H9 (cell line): ENCODE data around the gene CAMK2B. TPM values are rescaled to one million over a fixed set of nuclear protein-coding genes. Genes with fewer than 3 reads are reported as not detected.

Experiments
- DNase-seq: peaks from one replicate; pipeline ENCODE4 v3.0.0-alpha.2; 2017
- H2AFZ ChIP-seq: one replicate; pipeline ENCODE4 v1.6.1; 2013; ENCODE audit warnings: mild to moderate bottlenecking, low read length, control low read depth, moderate library complexity
- H2AK5ac ChIP-seq: 2 replicates; pipeline ENCODE4 v1.6.1; 2013; ENCODE audit warnings: low read length, control low read depth, mixed read lengths; ENCODE audit not compliant: insufficient read length
- H2BK120ac ChIP-seq: one replicate; pipeline ENCODE4 v1.6.1; 2013; ENCODE audit warnings: low read depth, mild to moderate bottlenecking, low read length, control low read depth, inconsistent platforms; ENCODE audit not compliant: poor library complexity, severe bottlenecking
- H2BK12ac ChIP-seq: 2 replicates; pipeline ENCODE4 v1.6.1; 2013; ENCODE audit warnings: low read length, control low read depth, mixed read lengths, low read depth; ENCODE audit not compliant: insufficient read length
- H2BK15ac ChIP-seq: 2 replicates; pipeline ENCODE4 v1.6.1; 2013; ENCODE audit warnings: low read depth, low read length, control low read depth
- H2BK20ac ChIP-seq: one replicate; pipeline ENCODE4 v1.6.1; 2013; ENCODE audit warnings: low read depth, mild to moderate bottlenecking, low read length, control low read depth, inconsistent platforms; ENCODE audit not compliant: poor library complexity, severe bottlenecking
- H2BK5ac ChIP-seq: 2 replicates; pipeline ENCODE4 v1.6.1; 2013; ENCODE audit warnings: low read length, control low read depth, mixed read lengths; ENCODE audit not compliant: insufficient read length
- H3K14ac ChIP-seq: 2 replicates; pipeline ENCODE4 v1.6.1; 2013; ENCODE audit warnings: low read length, control low read depth; ENCODE audit not compliant: insufficient read depth
- H3K18ac ChIP-seq: 2 replicates; pipeline ENCODE4 v1.6.1; 2013; ENCODE audit warnings: low read depth, mild to moderate bottlenecking, mixed read lengths, low read length, control low read depth; ENCODE audit not compliant: insufficient read length
- H3K23ac ChIP-seq: 2 replicates; pipeline ENCODE4 v1.6.1; 2013; ENCODE audit warnings: low read length, control low read depth, mixed read lengths, low read depth; ENCODE audit not compliant: insufficient read length
- H3K23me2 ChIP-seq: 2 replicates; pipeline ENCODE4 v1.6.1; 2013; ENCODE audit warnings: low read depth, mild to moderate bottlenecking, mixed read lengths, low read length, control low read depth; ENCODE audit not compliant: insufficient read length, poor library complexity, severe bottlenecking
- H3K27ac ChIP-seq: 2 replicates; pipeline ENCODE4 v1.5.1; 2013; ENCODE audit warnings: low read length, control low read depth, mixed read lengths, low read depth; ENCODE audit not compliant: insufficient read length
- H3K27me3 ChIP-seq: 2 replicates; pipeline ENCODE4 v1.6.1; 2013; ENCODE audit warnings: low read length, control low read depth, inconsistent platforms; ENCODE audit not compliant: insufficient read depth
- H3K4ac ChIP-seq: 2 replicates; pipeline ENCODE4 v1.6.1; 2013; ENCODE audit warnings: low read depth, mild to moderate bottlenecking, control low read depth, inconsistent platforms, low read length, moderate library complexity
- H3K4me1 ChIP-seq: 2 replicates; pipeline ENCODE4 v1.6.1; 2013; ENCODE audit warnings: low read length, control low read depth, inconsistent platforms; ENCODE audit not compliant: insufficient read depth
- H3K4me2 ChIP-seq: 2 replicates; pipeline ENCODE4 v1.6.1; 2013; ENCODE audit warnings: low read length, control low read depth, mixed read lengths; ENCODE audit not compliant: insufficient read length, insufficient read depth
- H3K56ac ChIP-seq: 2 replicates; pipeline ENCODE4 v1.6.1; 2013; ENCODE audit warnings: low read depth, mild to moderate bottlenecking, mixed read lengths, low read length, control low read depth; ENCODE audit not compliant: insufficient read length
- H3K79me1 ChIP-seq: 2 replicates; pipeline ENCODE4 v1.6.1; 2013; ENCODE audit warnings: low read depth, mild to moderate bottlenecking, moderate library complexity, low read length, control low read depth, inconsistent platforms; ENCODE audit not compliant: insufficient read depth, poor library complexity, severe bottlenecking
- H3K79me2 ChIP-seq: 2 replicates; pipeline ENCODE4 v1.6.1; 2013; ENCODE audit warnings: low read length, control low read depth, inconsistent platforms; ENCODE audit not compliant: insufficient read depth
- H3K9ac ChIP-seq: 2 replicates; pipeline ENCODE4 v1.6.1; 2013; ENCODE audit warnings: low read length, control low read depth, mixed read lengths; ENCODE audit not compliant: insufficient read length; ENCODE audit errors: extremely low read depth
- H3K9me3 ChIP-seq: one replicate; pipeline ENCODE4 v1.6.1; 2013; ENCODE audit warnings: low read depth, low read length, inconsistent platforms; ENCODE audit not compliant: control insufficient read depth
- H3T11ph ChIP-seq: one replicate; pipeline ENCODE4 v1.6.1; 2013; ENCODE audit warnings: mild to moderate bottlenecking, low read length, control low read depth, inconsistent platforms
- H4K20me1 ChIP-seq: one replicate; pipeline ENCODE4 v1.6.1; 2013; ENCODE audit not compliant: control insufficient read depth, insufficient read length, insufficient read depth
- H4K5ac ChIP-seq: 2 replicates; pipeline ENCODE4 v1.6.1; 2013; ENCODE audit warnings: low read depth, mild to moderate bottlenecking, mixed read lengths, low read length, control low read depth; ENCODE audit not compliant: insufficient read length
- H4K8ac ChIP-seq: replicated peaks from 2 replicates; pipeline ENCODE4 v1.6.1; 2013; ENCODE audit warnings: low read length, control low read depth, mixed read lengths, low read depth; ENCODE audit not compliant: insufficient read length
- H4K91ac ChIP-seq: 2 replicates; pipeline ENCODE4 v1.6.1; 2013; ENCODE audit warnings: low read depth, mild to moderate bottlenecking, moderate library complexity, mixed read lengths, low read length, control low read depth; ENCODE audit not compliant: insufficient read length
- H3K27ac Mint-ChIP-seq, 3 experiments: 2 replicates in 2 of 3; 3 replicates in 1 of 3; pipeline ENCODE4 v1.8.0; 2020 to 2021; ENCODE audit warnings: mixed read lengths in 3 of 3, mild to moderate bottlenecking in 1 of 3, moderate library complexity in 1 of 3
- H3K27me3 Mint-ChIP-seq: 2 replicates; pipeline ENCODE4 v1.8.0; 2021; ENCODE audit warnings: low read depth, mild to moderate bottlenecking, moderate library complexity, mixed read lengths
- H3K36me3 Mint-ChIP-seq, 3 experiments: 2 replicates in 2 of 3; 3 replicates in 1 of 3; pipeline ENCODE4 v1.8.0; 2020 to 2021; ENCODE audit warnings: low read depth in 3 of 3, mixed read lengths in 3 of 3; ENCODE audit not compliant: insufficient read depth in 1 of 3
- H3K4me1 Mint-ChIP-seq, 2 experiments: 2 replicates each; pipeline ENCODE4 v1.8.0; 2020; ENCODE audit warnings: mixed read lengths in 2 of 2
- H3K4me3 Mint-ChIP-seq, 2 experiments: 2 replicates in 1 of 2; 3 replicates in 1 of 2; pipeline ENCODE4 v1.8.0; 2020 to 2021; ENCODE audit warnings: mild to moderate bottlenecking in 2 of 2, mixed read lengths in 2 of 2, moderate library complexity in 1 of 2
- H3K9me3 Mint-ChIP-seq, 2 experiments: 2 replicates in 1 of 2; 3 replicates in 1 of 2; pipeline ENCODE4 v1.8.0; 2020; ENCODE audit warnings: mild to moderate bottlenecking in 2 of 2, mixed read lengths in 2 of 2, moderate library complexity in 1 of 2
- WGBS: extraction: QIAGEN DNeasy Blood & Tissue Kit; methylation state at CpG from one replicate; pipeline ENCODE4 v1.1.7; 2013; ENCODE audit warnings: missing lambda C conversion rate, low lambda C conversion rate, mixed read lengths; ENCODE audit not compliant: insufficient read length; ENCODE audit errors: extremely low coverage; 5-methylcytosine and 5-hydroxymethylcytosine counted together
- total RNA-seq: library from RNA; stranded (reverse); gene quantifications from 2 replicates; pipeline ENCODE4 v1.2.1, GENCODE V29; 2021
- TF ChIP-seq, protein P1 (sequence below): fragments of 200-600 bp; sonication (generic); conservative IDR thresholded peaks from 3 replicates; pipeline ENCODE4 v1.8.0; 2021; ENCODE audit warnings: antibody characterized with exemption, mild to moderate bottlenecking

The CAMK2B gene
- total RNA-seq, 1 experiment from 2014 or later = 0.17 TPM

DNA sequence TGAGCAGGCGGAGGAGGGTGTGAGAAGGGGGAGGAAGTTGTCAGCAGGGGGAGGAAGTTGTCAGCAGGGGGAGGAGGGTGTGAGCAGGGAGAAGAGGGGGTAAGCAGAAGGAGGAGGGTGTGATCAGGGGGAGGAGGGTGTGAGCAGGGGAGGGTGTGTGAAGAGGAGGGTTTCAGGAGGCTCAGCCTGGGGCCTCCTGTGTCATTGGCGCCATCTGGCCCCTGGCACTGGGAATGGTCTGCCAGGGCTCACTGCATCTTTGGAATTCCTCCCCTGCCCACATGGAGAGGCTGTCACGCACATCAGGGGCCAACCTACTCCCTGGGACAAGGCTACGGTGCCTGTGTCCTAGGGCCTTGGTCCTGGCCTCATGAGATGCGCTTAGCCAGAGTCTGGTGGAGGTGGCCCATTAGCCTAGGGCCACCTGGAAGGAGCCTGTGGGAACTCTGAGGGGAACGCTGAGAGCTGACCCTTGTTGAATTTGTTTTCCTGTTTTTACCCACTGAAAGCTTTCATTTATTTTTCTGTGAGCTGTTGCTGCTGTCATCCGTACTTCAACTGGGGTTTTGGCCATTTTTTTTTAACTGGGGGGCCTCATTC is 18.0 kb downstream of the CAMK2B start:
- Mint-ChIP-seq H3K4me3 (no peak overlapping the region), H3K36me3 (no peaks in the 10 kb centered on the region), H3K9me3 (peaks cover 0 to 3% of the 10 kb centered on the region in 2 experiments; a peak in 1 of 5 replicates), H3K27me3 (peaks cover 57% of the 10 kb centered on the region), H3K4me1 (peaks cover 0 to 2% of the 10 kb centered on the region in 2 experiments; a peak in 1 of 4 replicates), H3K27ac (no peak overlapping the region)
- no peak overlapping the region for H2AK5ac ChIP-seq
- no peak overlapping the region for H3K4me2 ChIP-seq
- no peak overlapping the region for H3T11ph ChIP-seq
- H3K4ac ChIP-seq = no peak overlapping the region
- H2BK120ac ChIP-seq = no peak overlapping the region
- H4K91ac ChIP-seq = no peak overlapping the region
- no peaks in the 10 kb centered on the region for H4K20me1 ChIP-seq
- no peak overlapping the region for H2BK15ac ChIP-seq
- no CpG with 5 or more reads among the region's 7 CpGs for WGBS
- H3K79me2 ChIP-seq = no peaks in the 10 kb centered on the region
- peaks cover 8% of the 10 kb centered on the region; the same call in 1 of the 2 replicates for H3K27me3 ChIP-seq
- H3K79me1 ChIP-seq = no peaks in the 10 kb centered on the region
- no peaks in the 10 kb centered on the region for H3K4me1 ChIP-seq
- no peak overlapping the region for H4K8ac ChIP-seq
- no peak overlapping the region for H2AFZ ChIP-seq
- no peak overlapping the region for H3K23ac ChIP-seq
- DNase-seq = peak; percentile 65
- H3K23me2 ChIP-seq = peaks cover 4% of the 10 kb centered on the region
- TF ChIP-seq, protein P1, sequence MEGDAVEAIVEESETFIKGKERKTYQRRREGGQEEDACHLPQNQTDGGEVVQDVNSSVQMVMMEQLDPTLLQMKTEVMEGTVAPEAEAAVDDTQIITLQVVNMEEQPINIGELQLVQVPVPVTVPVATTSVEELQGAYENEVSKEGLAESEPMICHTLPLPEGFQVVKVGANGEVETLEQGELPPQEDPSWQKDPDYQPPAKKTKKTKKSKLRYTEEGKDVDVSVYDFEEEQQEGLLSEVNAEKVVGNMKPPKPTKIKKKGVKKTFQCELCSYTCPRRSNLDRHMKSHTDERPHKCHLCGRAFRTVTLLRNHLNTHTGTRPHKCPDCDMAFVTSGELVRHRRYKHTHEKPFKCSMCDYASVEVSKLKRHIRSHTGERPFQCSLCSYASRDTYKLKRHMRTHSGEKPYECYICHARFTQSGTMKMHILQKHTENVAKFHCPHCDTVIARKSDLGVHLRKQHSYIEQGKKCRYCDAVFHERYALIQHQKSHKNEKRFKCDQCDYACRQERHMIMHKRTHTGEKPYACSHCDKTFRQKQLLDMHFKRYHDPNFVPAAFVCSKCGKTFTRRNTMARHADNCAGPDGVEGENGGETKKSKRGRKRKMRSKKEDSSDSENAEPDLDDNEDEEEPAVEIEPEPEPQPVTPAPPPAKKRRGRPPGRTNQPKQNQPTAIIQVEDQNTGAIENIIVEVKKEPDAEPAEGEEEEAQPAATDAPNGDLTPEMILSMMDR = peak; percentile 50
- H3K9ac ChIP-seq = no peak overlapping the region
- H3K18ac ChIP-seq = no peak overlapping the region
- H2BK12ac ChIP-seq = no peak overlapping the region
- no peak overlapping the region for H3K14ac ChIP-seq
- no peak overlapping the region for H2BK5ac ChIP-seq
- no peak overlapping the region for H3K56ac ChIP-seq
- H3K9me3 ChIP-seq = no peaks in the 10 kb centered on the region
- no peak overlapping the region for H4K5ac ChIP-seq
- H2BK20ac ChIP-seq = no peak overlapping the region
- H3K27ac ChIP-seq = no peak overlapping the region
